Fibroblast of peridontal ligament (primary cell): ENCODE data around the gene RIMS4.
"Not testable (repeated sequence)": the region's sequence is repeated elsewhere in the genome, so short reads cannot be mapped to it uniquely, and the experiment has no call there.

Source experiments
- DNase-seq: peaks from one replicate; pipeline ENCODE4 v3.0.0-alpha.2; 2010; ENCODE audit errors: extremely low read depth

The RIMS4 gene

GRCh38 chr20:44795836-44796235 is 14.5 kb downstream of the RIMS4 start:
- no peak for DNase-seq

- DNase-seq: no peak
Observed at GRCh38 chr20:44792796-44793195, 17.6 kb downstream of the RIMS4 start.

GRCh38 chr20:44790638-44791393 is 19.5 kb downstream of the RIMS4 start:
- DNase-seq: no peak

GRCh38 chr20:44788706-44789456 is 21.5 kb downstream of the RIMS4 start:
- DNase-seq: no peak

GRCh38 chr20:44787299-44787698 is 23.0 kb downstream of the RIMS4 start:
- no peak for DNase-seq

GRCh38 chr20:44785768-44786167 is 24.6 kb downstream of the RIMS4 start:
- DNase-seq: no peak

- DNase-seq: no peak
Observed at GRCh38 chr20:44784688-44785087, 25.7 kb downstream of the RIMS4 start.

GRCh38 chr20:44781791-44782190 is 28.6 kb downstream of the RIMS4 start:
- DNase-seq: no peak

GRCh38 chr20:44781118-44781517 is 29.2 kb downstream of the RIMS4 start:
- DNase-seq: no peak

- DNase-seq: peak; percentile 62
Observed at GRCh38 chr20:44780226-44780625, 30.1 kb downstream of the RIMS4 start.

GRCh38 chr20:44776980-44777379 is 33.4 kb downstream of the RIMS4 start:
- peak; percentile 26 for DNase-seq

GRCh38 chr20:44773070-44773829 is 37.1 kb downstream of the RIMS4 start:
- DNase-seq: no peak

- no peak for DNase-seq
Observed at GRCh38 chr20:44772636-44773035, 37.7 kb downstream of the RIMS4 start.

- DNase-seq: no peak
Observed at GRCh38 chr20:44771172-44771535, 39.2 kb downstream of the RIMS4 start.

GRCh38 chr20:44770484-44771171 is 39.7 kb downstream of the RIMS4 start:
- DNase-seq: no peak

GRCh38 chr20:44769481-44769863 is 40.9 kb downstream of the RIMS4 start:
- no peak for DNase-seq

- DNase-seq: no peak
Observed at GRCh38 chr20:44768854-44769480, 41.4 kb downstream of the RIMS4 start.

GRCh38 chr20:44768256-44768655 is 42.1 kb downstream of the RIMS4 start:
- no peak for DNase-seq

GRCh38 chr20:44765701-44766347 is 44.5 kb downstream of the RIMS4 start:
- peak; percentile 40 for DNase-seq

GRCh38 chr20:44765091-44765490 is 45.3 kb downstream of the RIMS4 start:
- DNase-seq: no peak

GRCh38 chr20:44763798-44764197 is 46.5 kb downstream of the RIMS4 start:
- not testable (repeated sequence) for DNase-seq
